ENCODE data around the gene PPP2R5C. TPM values are rescaled to one million over a fixed set of nuclear protein-coding genes. Genes with fewer than 3 reads are reported as not detected.

The PPP2R5C gene
- total RNA-seq, 4 donors from 2014 or later = 143 to 171 (median 169) TPM

GRCh38 chr14:101858791-101859537 lies 97.5 kb downstream of the PPP2R5C start:
- Histone ChIP-seq H3K36me3 (no peaks in the 10 kb centered on the region), H3K9me3 (no peaks in the 10 kb centered on the region), H3K4me1 (no peaks in the 10 kb centered on the region), H3K27me3 (no peaks in the 10 kb centered on the region), H3K4me3 (no peak overlapping the region), H3K27ac (no peak overlapping the region)
- DNase-seq = no peak
- TF ChIP-seq POLR2A (IDR thresholded peaks at IDR 0.05) (no peak), CTCF (IDR thresholded peaks at IDR 0.05) (no peak)
- intact Hi-C loops (cut with DNase I; ENCODE audit: low total_unique reads) = no loop called here

- intact Hi-C loops (cut with DNase I; ENCODE audit: low total_unique reads) = no loop called here
- no peak overlapping the region for H3K27ac ChIP-seq
- no peaks in the 10 kb centered on the region for H3K27me3 ChIP-seq
- H3K4me3 ChIP-seq = no peak overlapping the region
- no peaks in the 10 kb centered on the region for H3K4me1 ChIP-seq
- TF ChIP-seq CTCF (IDR thresholded peaks at IDR 0.05) (no peak), POLR2A (IDR thresholded peaks at IDR 0.05) (no peak)
- H3K9me3 ChIP-seq = no peaks in the 10 kb centered on the region
- no peak for DNase-seq
- H3K36me3 ChIP-seq = no peaks in the 10 kb centered on the region
These were observed 98.0 kb downstream of the PPP2R5C start for GRCh38 chr14:101859538-101859902.

- Histone ChIP-seq H3K9me3 (no peaks in the 10 kb centered on the region), H3K4me3 (no peak overlapping the region), H3K36me3 (no peaks in the 10 kb centered on the region), H3K27me3 (no peaks in the 10 kb centered on the region), H3K27ac (no peak overlapping the region), H3K4me1 (no peaks in the 10 kb centered on the region)
- intact Hi-C loops (cut with DNase I; ENCODE audit: low total_unique reads) = no loop called here
- DNase-seq = no peak
- TF ChIP-seq CTCF (IDR thresholded peaks at IDR 0.05) = no peak
- no peak for TF ChIP-seq POLR2A (IDR thresholded peaks at IDR 0.05)
These were observed 98.4 kb downstream of the PPP2R5C start for GRCh38 chr14:101859958-101860357.

- intact Hi-C loops (cut with DNase I; ENCODE audit: low total_unique reads) = no loop called here
- TF ChIP-seq POLR2A (IDR thresholded peaks at IDR 0.05) (no peak), CTCF (IDR thresholded peaks at IDR 0.05) (no peak)
- DNase-seq = no peak
- Histone ChIP-seq H3K36me3 (no peaks in the 10 kb centered on the region), H3K4me1 (no peaks in the 10 kb centered on the region), H3K27me3 (no peaks in the 10 kb centered on the region), H3K4me3 (no peak overlapping the region), H3K9me3 (no peaks in the 10 kb centered on the region), H3K27ac (no peak overlapping the region)
These were observed 100.0 kb downstream of the PPP2R5C start for GRCh38 chr14:101861464-101861863.

GRCh38 chr14:101862177-101862576 lies 100.7 kb downstream of the PPP2R5C start:
- no peaks in the 10 kb centered on the region for H3K36me3 ChIP-seq
- H3K9me3 ChIP-seq = no peaks in the 10 kb centered on the region
- no peak overlapping the region for H3K4me3 ChIP-seq
- no peaks in the 10 kb centered on the region for H3K4me1 ChIP-seq
- intact Hi-C loops (cut with DNase I; ENCODE audit: low total_unique reads) = no loop called here
- TF ChIP-seq CTCF (IDR thresholded peaks at IDR 0.05) = no peak
- no peak for TF ChIP-seq POLR2A (IDR thresholded peaks at IDR 0.05)
- no peaks in the 10 kb centered on the region for H3K27me3 ChIP-seq
- no peak for DNase-seq
- no peak overlapping the region for H3K27ac ChIP-seq

Measured in uterus (tissue), 4 donors.